Activated T-cell treated with anti-CD3 and anti-CD28 coated beads for 48 hours (primary cell): ENCODE measurements around the gene TRAF1.

Experiments
- DNase-seq: peaks from one replicate; pipeline ENCODE4 v3.0.0-alpha.2; 2020; ENCODE audit warnings: low read depth

Gene TRAF1

DNA sequence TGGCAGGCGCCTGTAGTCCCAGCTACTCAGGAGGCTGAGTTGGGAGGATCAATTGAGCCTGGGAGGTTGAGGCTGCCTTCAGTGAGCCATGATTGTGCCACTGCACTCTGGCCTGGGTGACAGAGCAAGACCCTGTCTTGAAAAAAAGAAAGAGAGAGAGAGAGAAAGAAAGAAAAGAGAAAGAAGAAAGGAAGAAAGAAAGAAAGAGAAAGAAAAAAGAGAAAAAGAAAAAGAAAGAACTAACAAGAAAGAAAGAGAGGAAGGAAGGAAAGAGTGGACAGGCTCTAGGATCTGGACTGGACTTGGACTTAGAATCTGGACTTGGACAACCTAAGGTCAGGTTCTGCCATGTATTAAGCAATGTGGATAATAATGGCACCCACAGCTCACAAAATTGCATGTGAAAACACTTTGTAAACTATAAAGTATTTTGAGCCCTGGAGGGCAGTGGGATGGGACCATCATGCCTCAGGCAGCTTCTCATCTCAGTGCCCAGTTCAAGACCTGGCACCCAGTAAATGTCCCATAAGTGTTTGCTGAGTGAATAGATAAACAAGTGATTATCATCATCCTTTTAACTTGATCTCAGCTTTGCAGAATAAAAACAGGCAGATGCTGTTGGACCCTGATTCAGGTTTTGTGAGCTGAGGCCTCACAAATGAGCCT is 36.9 kb downstream of the TRAF1 start:
- DNase-seq, result no peak

DNA sequence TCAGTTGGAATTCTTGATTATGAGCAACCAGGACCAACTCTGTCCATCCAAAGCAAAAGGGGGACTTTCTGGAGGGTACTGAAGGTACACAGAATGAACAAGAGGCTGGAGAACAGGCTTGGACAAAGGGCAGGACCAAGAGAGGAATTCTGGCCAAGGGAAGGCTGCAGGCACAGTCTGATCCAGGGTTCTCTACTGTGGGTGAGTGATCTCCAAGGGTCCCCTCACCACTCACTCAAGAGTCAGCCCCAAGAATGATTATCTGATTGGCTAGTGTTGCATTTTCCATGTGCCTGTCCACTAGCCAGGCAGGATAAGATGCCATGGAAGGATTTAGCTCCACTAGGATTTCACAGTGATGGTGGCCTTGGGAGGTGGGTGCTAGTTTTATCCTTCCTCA is 38.0 kb downstream of the TRAF1 start:
- DNase-seq, result no peak

GRCh38 chr9:120886490-120886967 is 40.1 kb downstream of the TRAF1 start:
- DNase-seq, result no peak

- DNase-seq, result no peak
Measured at GRCh38 chr9:120885958-120886357, 40.6 kb downstream of the TRAF1 start.

DNA sequence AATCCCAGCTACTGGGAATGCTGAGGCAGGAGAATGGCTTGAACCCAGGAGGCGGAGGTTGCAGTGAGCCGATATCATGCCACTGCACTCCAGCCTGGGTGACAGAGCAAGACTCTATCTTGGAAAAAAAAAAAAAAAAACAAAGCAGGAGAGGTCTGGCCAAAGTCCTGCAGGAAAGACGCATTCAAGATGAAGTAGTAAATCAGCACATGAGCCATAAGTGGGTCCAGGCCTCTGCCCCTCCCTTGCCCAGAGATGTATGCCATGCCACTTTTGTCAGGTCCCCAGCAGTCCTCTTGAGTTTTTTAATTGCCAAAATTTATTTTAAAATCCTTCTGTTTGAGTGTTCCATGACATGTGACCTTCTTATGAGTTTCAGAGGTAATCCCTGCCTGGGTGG is 41.1 kb downstream of the TRAF1 start:
- no peak for DNase-seq

GRCh38 chr9:120883608-120883996 is 43.0 kb downstream of the TRAF1 start:
- no peak for DNase-seq

DNA sequence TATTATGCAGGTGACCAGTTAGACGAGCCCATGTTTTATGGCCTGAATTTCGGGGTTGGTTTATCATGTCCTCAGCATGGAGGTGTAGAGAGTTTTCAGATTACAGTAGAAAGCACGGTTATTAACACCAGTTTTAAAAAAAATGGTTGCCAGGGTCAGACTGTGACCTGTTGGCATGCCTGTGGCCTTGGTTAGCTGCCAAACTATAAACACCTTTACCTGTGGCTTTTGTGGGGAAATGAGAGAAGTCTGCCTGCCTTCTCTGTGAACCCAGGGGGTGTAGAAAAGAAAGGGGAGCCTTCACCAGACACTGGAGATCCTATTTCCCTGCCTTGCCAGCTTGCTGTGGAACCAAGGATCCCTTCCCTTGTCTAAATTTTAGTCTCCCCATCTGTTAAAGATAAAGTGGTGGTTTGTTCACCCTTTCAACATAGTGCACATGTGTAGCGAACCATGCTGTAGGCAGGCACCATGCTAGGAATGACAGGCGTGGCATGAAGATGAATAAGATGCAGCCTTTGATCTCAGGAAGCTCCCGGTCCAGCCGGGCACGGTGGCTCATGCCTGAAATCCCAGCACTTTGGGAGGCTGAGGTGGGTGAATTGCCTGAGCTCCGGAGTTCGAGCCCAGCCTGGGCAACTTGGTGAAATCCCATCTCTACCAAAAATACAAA is 43.5 kb downstream of the TRAF1 start:
- DNase-seq, result no peak

GRCh38 chr9:120879446-120879845 is 47.1 kb downstream of the TRAF1 start:
- DNase-seq, result no peak

DNA sequence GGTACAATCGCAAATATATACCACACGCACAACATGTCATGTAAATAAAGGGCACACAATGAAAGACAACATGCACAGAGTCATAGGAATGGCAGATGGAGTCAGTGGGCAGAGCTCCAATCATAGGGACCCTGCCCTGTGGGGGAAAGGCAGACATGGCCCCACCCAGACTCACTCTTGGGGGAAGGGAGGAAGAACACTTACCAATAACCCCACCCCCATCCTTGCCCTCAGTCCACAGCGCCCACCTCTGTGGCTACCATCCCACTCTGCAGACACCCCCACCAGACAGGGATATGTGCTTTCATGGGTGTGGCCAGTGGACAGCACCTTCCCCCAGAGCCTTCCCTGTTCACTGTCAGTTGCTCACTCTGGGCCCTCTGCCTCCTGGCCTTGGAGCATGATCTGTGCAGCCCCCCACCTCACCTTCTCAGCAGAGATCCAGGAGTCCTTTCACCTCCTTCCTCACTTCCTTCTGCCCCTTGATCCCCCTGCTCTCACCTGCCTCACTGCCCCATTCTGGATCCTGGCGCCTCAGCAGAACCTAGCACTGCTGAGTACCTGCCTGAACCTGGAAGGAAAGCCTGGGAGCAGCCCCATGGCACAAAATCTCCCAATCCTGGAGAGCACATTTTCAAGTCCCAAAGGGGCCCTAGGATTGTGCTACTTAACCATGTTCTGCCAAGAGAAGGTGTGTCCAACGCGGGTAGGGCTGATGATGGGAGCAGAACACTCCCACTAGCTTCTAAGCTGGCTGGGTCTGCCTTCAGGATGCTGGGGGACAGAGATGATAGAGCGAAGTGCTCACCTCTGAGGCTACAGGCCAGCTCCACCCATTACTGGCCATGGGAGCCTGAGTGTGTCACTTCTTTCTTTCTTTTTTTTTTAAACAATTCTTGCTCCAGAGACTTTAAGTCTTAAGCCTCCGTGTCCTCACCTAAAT is 48.1 kb downstream of the TRAF1 start:
- DNase-seq, result no peak

DNA sequence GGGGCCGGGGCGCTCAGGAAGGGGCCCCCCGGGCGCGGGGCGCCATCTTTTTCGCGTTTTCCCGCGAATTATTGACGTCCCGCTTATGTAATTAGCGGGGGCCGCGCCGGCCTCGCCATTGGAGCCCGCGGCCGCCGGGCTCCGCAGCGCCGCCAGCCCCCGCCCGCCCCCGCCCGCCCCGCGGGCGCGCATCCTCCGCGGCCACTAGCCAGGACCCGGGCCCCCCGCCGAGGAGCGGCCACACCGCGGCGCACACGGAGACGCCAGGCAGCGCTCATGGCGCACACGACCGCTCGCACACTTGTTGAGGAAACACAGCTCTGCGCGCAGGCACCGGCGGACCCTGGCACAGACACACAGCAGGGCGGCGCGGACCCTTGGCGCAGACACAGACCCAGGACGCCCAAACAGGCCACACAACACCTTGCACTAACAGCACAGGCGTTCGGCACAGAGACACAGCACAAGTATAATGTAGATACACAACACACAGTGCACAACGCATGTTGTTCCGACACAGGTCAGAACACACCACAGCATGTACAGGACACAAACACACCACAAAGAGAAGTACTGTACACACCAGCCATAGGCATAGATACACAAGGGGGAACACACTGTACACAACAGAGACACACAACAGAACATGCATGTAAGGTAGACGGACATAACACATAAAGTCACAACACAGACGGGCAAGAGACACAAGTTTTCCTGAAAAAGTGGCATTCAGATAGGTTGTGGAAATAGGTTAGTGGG is 49.1 kb downstream of the TRAF1 start:
- DNase-seq, result peak; percentile 78

GRCh38 chr9:120876842-120877240 is 49.8 kb downstream of the TRAF1 start, which contains the start of gene PHF19:
Gene PHF19, minus strand, starts transcription at chr9:120877188. Its CDS starts 2,447 bp downstream, at chr9:120874741.
- peak; percentile 53 for DNase-seq

DNA sequence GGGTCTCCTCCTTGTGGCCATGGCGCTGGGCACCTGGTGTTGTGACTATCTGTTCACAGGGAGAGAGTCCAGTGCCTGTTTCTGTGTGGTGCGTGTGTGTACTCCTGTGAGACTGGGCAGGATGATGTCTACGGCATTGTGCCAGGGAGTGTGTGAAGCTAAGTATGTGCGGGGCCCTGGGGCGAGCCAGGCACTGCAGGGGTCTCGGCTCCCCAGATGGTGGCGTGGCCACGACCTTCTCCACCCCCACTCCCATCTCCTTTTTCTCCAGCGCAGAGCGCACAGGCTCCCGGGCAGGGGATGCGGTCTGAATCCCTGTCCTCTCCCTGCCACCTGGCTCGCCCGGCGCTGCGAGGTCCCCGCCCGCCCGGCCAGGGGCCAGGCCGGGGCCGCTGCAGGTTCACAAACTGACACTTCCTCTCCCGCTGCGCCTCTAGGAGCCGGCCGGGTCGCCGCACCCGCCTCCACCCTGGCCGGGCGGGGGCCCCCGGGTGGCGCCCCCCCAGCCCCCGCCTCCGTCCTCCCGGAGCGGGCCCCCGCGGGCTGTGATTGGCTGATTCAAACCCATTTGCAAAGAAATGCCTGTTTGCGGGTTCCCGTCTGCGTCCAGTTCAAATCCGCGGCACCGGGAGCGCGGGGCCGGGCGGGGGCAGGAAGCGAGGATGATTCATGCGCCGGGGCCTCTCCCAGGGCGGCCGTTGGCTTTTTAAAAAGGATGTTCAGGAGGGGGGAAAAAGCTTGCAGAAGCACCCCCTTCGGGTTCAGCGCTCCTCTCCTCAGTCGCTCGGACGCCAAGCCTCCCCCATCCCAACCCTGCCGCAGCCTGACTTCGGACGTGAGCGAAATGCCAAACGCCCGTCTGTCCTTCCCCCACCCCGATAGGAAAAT is 50.4 kb downstream of the TRAF1 start:
- peak; percentile 85 for DNase-seq

GRCh38 chr9:120875643-120875953 is 51.0 kb downstream of the TRAF1 start:
- DNase-seq, result no peak

- DNase-seq, result no peak
Measured at GRCh38 chr9:120875195-120875565, 51.4 kb downstream of the TRAF1 start.

GRCh38 chr9:120874226-120875194 is 52.1 kb downstream of the TRAF1 start:
- DNase-seq, result no peak

GRCh38 chr9:120873512-120873911 is 53.1 kb downstream of the TRAF1 start:
- DNase-seq, result no peak

- no peak for DNase-seq
Measured at GRCh38 chr9:120872791-120873502, 53.6 kb downstream of the TRAF1 start.

GRCh38 chr9:120870206-120870605 is 56.4 kb downstream of the TRAF1 start:
- no peak for DNase-seq

DNA sequence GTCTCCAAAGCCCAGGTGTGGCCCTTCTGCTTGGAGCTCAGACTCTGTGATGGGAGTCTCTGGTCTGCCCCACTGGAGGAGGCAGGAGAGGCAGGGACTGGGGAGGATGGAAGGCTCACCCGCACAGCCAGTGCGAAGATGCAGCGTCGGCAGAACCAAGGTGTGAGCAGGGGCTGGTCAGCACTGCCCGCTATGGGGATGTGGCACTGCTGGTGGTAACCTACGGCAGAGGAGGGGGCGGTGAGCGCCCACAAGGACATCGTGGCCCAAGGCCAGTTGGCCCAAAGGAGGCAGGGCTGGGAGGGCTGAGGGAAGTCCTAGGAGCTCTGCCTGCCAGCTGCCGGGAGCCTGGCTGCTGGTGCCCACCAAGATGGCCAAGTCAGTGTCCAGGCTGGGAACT is 56.9 kb downstream of the TRAF1 start:
- no peak for DNase-seq
